Measurements from ENCODE around the gene TAP2. TPM values are rescaled to one million over a fixed set of nuclear protein-coding genes. Genes with fewer than 3 reads are reported as not detected.

Gene TAP2
- total RNA-seq, 4 donors from 2014 or later: 12.3 to 48.2 (median 27.1) TPM

- intact Hi-C loops (cut with DNase I; ENCODE audit: low total_unique reads): no loop called here
- Histone ChIP-seq H3K4me3 (no peak overlapping the region), H3K4me1 (peaks cover 0 to 2% (median 0%) of the 10 kb centered on the region in 4 donors), H3K36me3 (peaks cover 0 to 14% (median 0%) of the 10 kb centered on the region in 4 donors), H3K9me3 (no peaks in the 10 kb centered on the region), H3K27ac (no peak overlapping the region), H3K27me3 (no peaks in the 10 kb centered on the region)
- WGBS, 2 donors (ENCODE audit: low coverage in 1 of 2): 79 to 82% methylated on average over 3 of the region's 3 CpGs
- in situ Hi-C loops (cut with MboI; ENCODE audit: low pct_ligation_motif_present in 1 of 4, low pct_unique_long_range_greater_than_20kb in 1 of 4, low sequenced_read_pairs in 3 of 4): no loop called here
- TF ChIP-seq POLR2A (IDR thresholded peaks at IDR 0.05) (no peak), EP300 (IDR thresholded peaks at IDR 0.05; ENCODE audit: low read depth) (no peak), POLR2AphosphoS5 (IDR thresholded peaks at IDR 0.05) (no peak), CTCF (IDR thresholded peaks at IDR 0.05) (no peak)
- no peak for DNase-seq
Measured at GRCh38 chr6:32862725-32863124, 24.2 kb upstream of the TAP2 start.

GRCh38 chr6:32860674-32861073, 22.1 kb upstream of the TAP2 start:
- no peaks in the 10 kb centered on the region for H3K27me3 ChIP-seq
- TF ChIP-seq CTCF (IDR thresholded peaks at IDR 0.05): no peak
- TF ChIP-seq POLR2A (IDR thresholded peaks at IDR 0.05): no peak
- TF ChIP-seq POLR2AphosphoS5 (IDR thresholded peaks at IDR 0.05): no peak
- no peak for TF ChIP-seq EP300 (IDR thresholded peaks at IDR 0.05; ENCODE audit: low read depth)
- WGBS, 2 donors (ENCODE audit: low coverage in 1 of 2): 81 to 91% methylated on average over 1 of the region's 1 CpG
- no peaks in the 10 kb centered on the region for H3K9me3 ChIP-seq
- H3K36me3 ChIP-seq: peaks cover 0 to 17% (median 0%) of the 10 kb centered on the region in 4 donors
- no peak for DNase-seq
- no peak overlapping the region for H3K4me3 ChIP-seq
- intact Hi-C loops (cut with DNase I; ENCODE audit: low total_unique reads) (no loop called here), in situ Hi-C loops (cut with MboI; ENCODE audit: low pct_ligation_motif_present in 1 of 4, low pct_unique_long_range_greater_than_20kb in 1 of 4, low sequenced_read_pairs in 3 of 4) (no loop called here)
- peaks cover 0 to 7% (median 0%) of the 10 kb centered on the region in 4 donors for H3K4me1 ChIP-seq
- no peak overlapping the region for H3K27ac ChIP-seq

- in situ Hi-C loops (cut with MboI; ENCODE audit: low pct_ligation_motif_present in 1 of 4, low pct_unique_long_range_greater_than_20kb in 1 of 4, low sequenced_read_pairs in 3 of 4) (no loop called here), intact Hi-C loops (cut with DNase I; ENCODE audit: low total_unique reads) (no loop called here)
- no peak for DNase-seq
- TF ChIP-seq POLR2A (IDR thresholded peaks at IDR 0.05) (no peak), EP300 (IDR thresholded peaks at IDR 0.05; ENCODE audit: low read depth) (no peak), CTCF (IDR thresholded peaks at IDR 0.05) (no peak), POLR2AphosphoS5 (IDR thresholded peaks at IDR 0.05) (no peak)
- WGBS, 2 donors (ENCODE audit: low coverage in 1 of 2): 85% methylated on average over 5 of the region's 5 CpGs; no CpG with 5 or more reads in 1 of the 2 donors
- no peaks in the 10 kb centered on the region for H3K27me3 ChIP-seq
- H3K36me3 ChIP-seq: peaks cover 0 to 17% (median 0%) of the 10 kb centered on the region in 4 donors
- H3K9me3 ChIP-seq: no peaks in the 10 kb centered on the region
- H3K4me1 ChIP-seq: peaks cover 0 to 18% (median 6%) of the 10 kb centered on the region in 4 donors
- H3K4me3 ChIP-seq: no peak overlapping the region
- no peak overlapping the region for H3K27ac ChIP-seq
Measured at GRCh38 chr6:32858194-32858593, 19.7 kb upstream of the TAP2 start.

- Histone ChIP-seq H3K9me3 (no peaks in the 10 kb centered on the region), H3K4me1 (peaks cover 0 to 20% (median 10%) of the 10 kb centered on the region in 4 donors), H3K27me3 (no peaks in the 10 kb centered on the region), H3K36me3 (peaks cover 0 to 17% (median 0%) of the 10 kb centered on the region in 4 donors), H3K27ac (no peak overlapping the region), H3K4me3 (no peak overlapping the region)
- 87 to 100% methylated on average over 3 to 14 of the region's 14 CpGs for WGBS, 2 donors (ENCODE audit: low coverage in 1 of 2)
- TF ChIP-seq POLR2AphosphoS5 (IDR thresholded peaks at IDR 0.05) (no peak), EP300 (IDR thresholded peaks at IDR 0.05; ENCODE audit: low read depth) (no peak), CTCF (IDR thresholded peaks at IDR 0.05) (no peak), POLR2A (IDR thresholded peaks at IDR 0.05) (no peak)
- in situ Hi-C loops (cut with MboI; ENCODE audit: low pct_ligation_motif_present in 1 of 4, low pct_unique_long_range_greater_than_20kb in 1 of 4, low sequenced_read_pairs in 3 of 4): no loop called here
- intact Hi-C loops (cut with DNase I; ENCODE audit: low total_unique reads): no loop called here
- DNase-seq: no peak
Measured at GRCh38 chr6:32857156-32857891, 18.8 kb upstream of the TAP2 start.
